Psoas muscle (tissue), 8 donors: ENCODE measurements around the gene DPY19L3. TPM values are rescaled to one million over a fixed set of nuclear protein-coding genes. Genes with fewer than 3 reads are reported as not detected.

Source experiments
- ATAC-seq, 4 donors: fragments of 200-7000 bp; cut with Tn5 transposase; one replicate each; pipeline ENCODE4 v1.9.1; 2020; ENCODE audit warnings: moderate library complexity in 3 of 4, mild to moderate bottlenecking in 2 of 4
- DNase-seq, 2 donors: peaks; one replicate each; pipeline ENCODE4 v3.0.0-alpha.2; 2020
- H3K27ac ChIP-seq: fragments of 200-600 bp; one replicate; pipeline ENCODE4 v1.8.0; 2022
- H3K27me3 ChIP-seq, 3 donors: fragments of 200-600 bp in 1 of 3; one replicate each; pipeline versions ENCODE4 v1.6.1 to v1.8.0; 2013 to 2022; ENCODE audit warnings: low read length in 2 of 3, mild to moderate bottlenecking in 2 of 3, moderate library complexity in 1 of 3; ENCODE audit not compliant: insufficient read depth in 3 of 3
- H3K36me3 ChIP-seq, 2 donors: fragments of 200-600 bp in 1 of 2; one replicate each; pipeline versions ENCODE4 v1.6.1 to v1.8.0; 2013 to 2022; ENCODE audit warnings: low read depth in 1 of 2, mild to moderate bottlenecking in 1 of 2, moderate library complexity in 1 of 2; ENCODE audit not compliant: insufficient read depth in 1 of 2
- H3K4me1 ChIP-seq: fragments of 200-600 bp; one replicate; pipeline ENCODE4 v1.8.0; 2022
- H3K4me3 ChIP-seq: fragments of 200-600 bp; one replicate; pipeline ENCODE4 v1.8.0; 2022; ENCODE audit warnings: mild to moderate bottlenecking
- H3K9me3 ChIP-seq: fragments of 200-600 bp; one replicate; pipeline ENCODE4 v1.8.0; 2022
- WGBS, 3 donors: extraction: QIAGEN DNeasy Blood & Tissue Kit; methylation state at CpG; one replicate each; pipeline versions ENCODE4 v1.1.6 to v1.1.7; 2013; 5-methylcytosine and 5-hydroxymethylcytosine counted together
- intact Hi-C, 2 donors: fragments of 100-400 bp; cut with DNase I; formaldehyde crosslinking; loops; one replicate each; pipeline versions ENCODE4 v1.11.0 to v1.14.2; 2022
- polyA plus RNA-seq, 3 donors: library from polyadenylated mRNA; stranded (reverse); fragments of 200-250 nt; gene quantifications; one replicate each; pipeline ENCODE4 v1.2.3, GENCODE V29; 2013
- total RNA-seq, 4 donors: library from RNA; stranded (reverse); fragmentation: NEBNext Ultra II Directional in 2 of 4; extraction: Animal tissue kit (Norgen Biotek cat#: 25700) in 2 of 4; gene quantifications; one replicate each; pipeline versions ENCODE4 v1.2.1 to v1.2.4, GENCODE V29; 2021 to 2023
- TF ChIP-seq, protein P1 (sequence below): fragments of 200-600 bp; IDR thresholded peaks from one replicate; pipeline ENCODE4 v1.8.0; 2022; ENCODE audit warnings: antibody characterized with exemption
- donor health status: healthy with polysubstance abuse.
- donor health status: DM: no; HTN: no; CAD: no; lungs with moderate emphysema.
- donor health status: Bipolar disorder and iron deficiency.
- donor health status: healthy.
- donor health status: DM: yes; HTN: yes; CAD: no.
- donor health status: DM: no; HTN: no; CAD: no.
- donor health status: DM: no; HTN: no; CAD: no.
- donor health status: DM: yes; HTN: yes; CAD: no.

Gene DPY19L3
- total and polyA plus RNA-seq, 7 donors: 1.6 to 4.8 (median 3.7) TPM

DNA sequence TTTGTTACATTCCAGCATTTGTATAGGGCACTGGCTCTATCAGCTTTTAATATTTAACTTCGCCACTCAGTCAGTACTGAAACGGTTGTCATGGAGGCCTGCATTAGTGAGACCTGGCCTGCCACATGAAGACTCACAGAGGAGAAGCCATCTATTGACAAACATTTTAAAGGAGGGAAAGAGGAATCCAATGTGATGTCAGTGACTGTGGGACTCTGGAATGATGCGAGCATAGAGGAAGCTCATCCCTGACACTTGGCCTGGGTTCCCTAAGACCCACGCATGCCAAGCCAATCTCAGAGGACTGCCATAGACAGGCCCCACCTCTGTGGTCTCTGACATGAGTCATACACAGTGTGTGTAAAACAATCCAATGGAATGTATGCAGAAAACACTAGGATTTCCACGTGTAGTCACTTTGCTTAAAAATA is 7.9 kb upstream of the DPY19L3 start:
- no peaks in the 10 kb centered on the region for H3K9me3 ChIP-seq
- WGBS, 3 donors: 71 to 77% (median 73%) methylated on average over 5 of the region's 5 CpGs

DNA sequence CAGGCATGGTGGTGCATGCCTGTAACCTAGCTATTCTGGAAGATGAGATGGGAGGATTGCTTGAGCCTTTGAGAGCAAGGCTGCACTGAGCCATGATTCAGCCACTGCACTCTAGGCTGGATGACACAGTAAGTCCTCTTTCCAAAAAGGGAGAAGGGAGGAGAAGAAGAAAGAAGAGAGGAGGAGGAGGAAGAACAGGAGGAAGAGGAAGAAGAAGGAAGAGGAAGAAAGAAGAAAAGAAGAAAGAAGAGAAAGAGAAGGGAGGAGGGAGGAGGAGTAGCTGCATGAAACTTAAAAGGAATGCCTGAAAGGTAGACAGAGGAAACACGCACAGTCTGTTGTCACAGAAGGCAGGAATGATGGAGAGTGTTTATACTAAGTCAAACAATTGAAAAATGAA is 3.6 kb upstream of the DPY19L3 start:
- H3K27ac ChIP-seq: no peak overlapping the region
- 91 to 100% (median 93%) methylated on average over 1 of the region's 1 CpG for WGBS, 3 donors
- no peak overlapping the region for H3K4me3 ChIP-seq
- no peaks in the 10 kb centered on the region for H3K36me3 ChIP-seq
- H3K27me3 ChIP-seq: no peaks in the 10 kb centered on the region
- intact Hi-C loops: loop anchor here in 1 of 2 donors (10.0 kb wide), 1 partner anchor 273 kb away; the partner anchor contains the start of genes ANKRD27 and RGS9BP
- ATAC-seq: no peak
- no peaks in the 10 kb centered on the region for H3K9me3 ChIP-seq
- TF ChIP-seq, protein P1, sequence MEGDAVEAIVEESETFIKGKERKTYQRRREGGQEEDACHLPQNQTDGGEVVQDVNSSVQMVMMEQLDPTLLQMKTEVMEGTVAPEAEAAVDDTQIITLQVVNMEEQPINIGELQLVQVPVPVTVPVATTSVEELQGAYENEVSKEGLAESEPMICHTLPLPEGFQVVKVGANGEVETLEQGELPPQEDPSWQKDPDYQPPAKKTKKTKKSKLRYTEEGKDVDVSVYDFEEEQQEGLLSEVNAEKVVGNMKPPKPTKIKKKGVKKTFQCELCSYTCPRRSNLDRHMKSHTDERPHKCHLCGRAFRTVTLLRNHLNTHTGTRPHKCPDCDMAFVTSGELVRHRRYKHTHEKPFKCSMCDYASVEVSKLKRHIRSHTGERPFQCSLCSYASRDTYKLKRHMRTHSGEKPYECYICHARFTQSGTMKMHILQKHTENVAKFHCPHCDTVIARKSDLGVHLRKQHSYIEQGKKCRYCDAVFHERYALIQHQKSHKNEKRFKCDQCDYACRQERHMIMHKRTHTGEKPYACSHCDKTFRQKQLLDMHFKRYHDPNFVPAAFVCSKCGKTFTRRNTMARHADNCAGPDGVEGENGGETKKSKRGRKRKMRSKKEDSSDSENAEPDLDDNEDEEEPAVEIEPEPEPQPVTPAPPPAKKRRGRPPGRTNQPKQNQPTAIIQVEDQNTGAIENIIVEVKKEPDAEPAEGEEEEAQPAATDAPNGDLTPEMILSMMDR: no peak
- no peak for DNase-seq
- peaks cover 18% of the 10 kb centered on the region for H3K4me1 ChIP-seq

More for the DNA sequence above, 7.9 kb upstream of the DPY19L3 start:
- TF ChIP-seq, protein P1: no peak
- Histone ChIP-seq H3K4me3 (no peak overlapping the region), H3K27ac (no peak overlapping the region), H3K27me3 (no peaks in the 10 kb centered on the region), H3K36me3 (peaks cover 0 to 5% of the 10 kb centered on the region in 2 donors), H3K4me1 (no peaks in the 10 kb centered on the region)
- ATAC-seq (no peak), DNase-seq (no peak)
- intact Hi-C loops: no loop called here

DNA sequence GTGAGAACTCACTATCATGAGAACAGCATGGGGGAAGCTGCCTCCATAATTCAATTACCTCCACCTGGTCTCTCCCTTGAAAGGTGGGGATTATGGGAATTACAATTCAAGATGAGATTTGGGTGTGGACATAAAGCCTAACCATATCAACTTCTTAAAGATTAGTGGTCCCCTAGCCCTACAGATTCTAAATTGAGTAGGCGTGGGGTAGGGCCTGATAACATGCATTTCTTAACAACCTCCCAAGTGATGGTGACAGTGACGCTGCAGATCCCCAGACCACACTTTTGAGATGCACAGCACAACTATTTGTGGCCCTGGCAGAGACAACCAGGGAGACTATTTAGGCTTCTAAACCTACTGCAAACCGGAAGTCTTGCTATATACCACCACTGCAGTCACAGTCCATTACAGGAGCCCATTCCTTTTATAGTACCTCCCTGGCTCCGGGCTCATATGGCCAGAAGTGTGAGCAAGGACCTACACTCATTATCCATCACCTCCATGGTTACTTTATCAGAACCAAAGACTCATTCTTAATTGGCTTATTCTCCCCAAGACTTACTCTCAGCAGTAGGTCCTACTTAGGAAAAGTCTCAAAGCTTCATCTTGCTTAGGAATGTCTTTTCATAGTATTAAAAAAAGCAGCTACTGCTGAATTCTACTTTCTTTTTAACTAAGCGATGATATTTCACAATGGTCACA is 2.1 kb upstream of the DPY19L3 start:
- H3K27ac ChIP-seq: no peak overlapping the region
- WGBS, 3 donors: 87 to 92% (median 87%) methylated on average over 5 of the region's 5 CpGs
- intact Hi-C loops: loop anchor here in 1 of 2 donors (10.0 kb wide), 1 partner anchor 271 kb away; the partner anchor contains the start of genes ANKRD27 and RGS9BP
- H3K27me3 ChIP-seq: no peaks in the 10 kb centered on the region
- DNase-seq (no peak), ATAC-seq (no peak)
- TF ChIP-seq, protein P1: no peak
- peaks cover 0 to 3% of the 10 kb centered on the region in 2 donors for H3K36me3 ChIP-seq
- H3K4me3 ChIP-seq: no peak overlapping the region
- H3K9me3 ChIP-seq: no peaks in the 10 kb centered on the region
- peaks cover 18% of the 10 kb centered on the region for H3K4me1 ChIP-seq

DNA sequence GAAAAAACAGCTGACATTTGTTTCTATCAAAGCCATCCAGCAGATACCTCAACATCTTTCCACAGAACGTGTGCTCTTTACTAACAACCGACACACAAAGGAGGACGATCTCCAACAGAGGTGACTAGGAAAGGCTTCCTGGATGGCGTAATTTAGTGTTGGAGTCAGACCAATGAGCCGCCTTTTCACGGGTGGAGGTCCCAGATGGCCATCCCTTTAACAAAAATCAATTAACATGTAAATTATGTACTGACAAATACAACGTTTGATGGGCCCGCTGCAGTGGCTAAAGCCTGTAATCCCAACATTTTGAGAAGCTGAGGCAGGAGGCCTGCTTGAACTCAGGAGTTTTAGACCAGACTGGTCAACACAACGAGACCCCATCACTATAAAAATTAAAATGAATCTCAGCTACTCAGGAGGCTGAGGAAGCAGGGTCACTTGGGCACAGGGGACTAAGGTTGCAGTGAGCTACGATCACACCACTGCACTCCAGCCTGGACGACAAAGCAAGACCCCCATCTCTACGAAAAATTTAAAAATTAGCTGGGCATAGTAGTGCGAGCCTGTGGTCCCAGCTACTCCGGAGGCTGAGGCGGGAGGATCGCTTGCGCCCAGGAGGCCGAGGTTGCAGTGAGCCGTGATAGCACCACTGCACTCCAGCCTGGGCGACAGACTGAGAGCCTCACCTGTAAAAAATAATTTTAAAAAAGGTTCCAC is 1.2 kb upstream of the DPY19L3 start:
- no peaks in the 10 kb centered on the region for H3K27me3 ChIP-seq
- H3K9me3 ChIP-seq: no peaks in the 10 kb centered on the region
- WGBS, 3 donors: 63 to 69% (median 66%) methylated on average over 20 of the region's 20 CpGs
- peak overlapping the region; percentile 99 for H3K27ac ChIP-seq
- TF ChIP-seq, protein P1: no peak
- peak in 1 of 4 donors; percentile 11 for ATAC-seq
- peaks cover 18% of the 10 kb centered on the region for H3K4me1 ChIP-seq
- intact Hi-C loops: loop anchor here (2.0 to 10.0 kb wide), 2 partner anchors 54 to 270 kb away; partner anchors contain the start of genes ANKRD27 (in 1 of the 2) and RGS9BP (in 1 of the 2)
- no peak for DNase-seq
- H3K4me3 ChIP-seq: peak overlapping the region; percentile 94
- peaks cover 0 to 13% of the 10 kb centered on the region in 2 donors for H3K36me3 ChIP-seq
